NCI-H2227 (cell line): ENCODE data around the gene ARHGAP31.
"Not testable (repeated sequence)": the region's sequence is repeated elsewhere in the genome, so short reads cannot be mapped to it uniquely, and the experiment has no call there.

Source experiments
- DNase-seq: peaks from one replicate; lab custom pipeline; 2025; ENCODE audit not compliant: unreplicated experiment; lab: John Stamatoyannopoulos, UW

ARHGAP31 gene

GRCh38 chr3:119320785-119321184 lies 26.6 kb downstream of the ARHGAP31 start:
- not testable (repeated sequence) for DNase-seq

GRCh38 chr3:119322021-119322834 lies 28.0 kb downstream of the ARHGAP31 start:
- no peak for DNase-seq

- peak; percentile 90 for DNase-seq
These were observed 28.9 kb downstream of the ARHGAP31 start for GRCh38 chr3:119322835-119323722.

GRCh38 chr3:119323723-119324085 lies 29.5 kb downstream of the ARHGAP31 start:
- DNase-seq = no peak

- DNase-seq = no peak
These were observed 30.7 kb downstream of the ARHGAP31 start for GRCh38 chr3:119324899-119325298.

- no peak for DNase-seq
These were observed 32.8 kb downstream of the ARHGAP31 start for GRCh38 chr3:119326976-119327375.

GRCh38 chr3:119329551-119329950 lies 35.4 kb downstream of the ARHGAP31 start:
- DNase-seq = no peak

- DNase-seq = no peak
These were observed 36.0 kb downstream of the ARHGAP31 start for GRCh38 chr3:119330181-119330580.

GRCh38 chr3:119330858-119331257 lies 36.7 kb downstream of the ARHGAP31 start:
- no peak for DNase-seq

GRCh38 chr3:119331661-119332060 lies 37.5 kb downstream of the ARHGAP31 start:
- DNase-seq = no peak

- no peak for DNase-seq
These were observed 39.8 kb downstream of the ARHGAP31 start for GRCh38 chr3:119333773-119334509.

- no peak for DNase-seq
These were observed 42.6 kb downstream of the ARHGAP31 start for GRCh38 chr3:119336823-119337222.

- not testable (repeated sequence) for DNase-seq
These were observed 43.2 kb downstream of the ARHGAP31 start for GRCh38 chr3:119337407-119337806.

- DNase-seq = no peak
These were observed 44.6 kb downstream of the ARHGAP31 start for GRCh38 chr3:119338754-119339153.

GRCh38 chr3:119340014-119340413 lies 45.8 kb downstream of the ARHGAP31 start:
- no peak for DNase-seq

GRCh38 chr3:119340446-119340845 lies 46.3 kb downstream of the ARHGAP31 start:
- no peak for DNase-seq

- DNase-seq = no peak
These were observed 48.0 kb downstream of the ARHGAP31 start for GRCh38 chr3:119342176-119342575.

- DNase-seq = no peak
These were observed 49.5 kb downstream of the ARHGAP31 start for GRCh38 chr3:119343719-119344118.

- peak; percentile 3 for DNase-seq
These were observed 51.9 kb downstream of the ARHGAP31 start for GRCh38 chr3:119346076-119346496.

- DNase-seq = no peak
These were observed 52.9 kb downstream of the ARHGAP31 start for GRCh38 chr3:119347036-119347435.

- no peak for DNase-seq
These were observed 55.3 kb downstream of the ARHGAP31 start for GRCh38 chr3:119349354-119350041.
